ENCODE data around the gene VNN1. TPM values are rescaled to one million over a fixed set of nuclear protein-coding genes. Genes with fewer than 3 reads are reported as not detected.

VNN1 gene
- polyA plus RNA-seq, 1 donor from 2014 or later, result not detected

GRCh38 chr6:132760256-132760655 lies 46.4 kb upstream of the VNN1 start:
- no peaks in the 10 kb centered on the region for H4K20me1 ChIP-seq (ENCODE audit: insufficient read depth)
- H3K27me3 ChIP-seq (ENCODE audit: insufficient read depth, low read depth, low read length), result no peaks in the 10 kb centered on the region
- H3K4me3 ChIP-seq (ENCODE audit: low read length), result no peak overlapping the region
- no peaks in the 10 kb centered on the region for H3K9me2 ChIP-seq (ENCODE audit: insufficient read depth, low read length)
- no peaks in the 10 kb centered on the region for H3K9me3 ChIP-seq (ENCODE audit: low read length)
- H2AFZ ChIP-seq (ENCODE audit: low read depth, low read length), result no peak overlapping the region
- no peak overlapping the region for H3K4me2 ChIP-seq (ENCODE audit: low read length)
- no peaks in the 10 kb centered on the region for H3K79me2 ChIP-seq (replicated peaks; ENCODE audit: insufficient read depth, low read length)
- no peaks in the 10 kb centered on the region for H3F3A ChIP-seq (ENCODE audit: insufficient read depth, low read length, poor library complexity, severe bottlenecking)
- TF ChIP-seq TAF1 (IDR thresholded peaks at IDR 0.05; ENCODE audit: low read depth) (no peak), RAD21 (conservative IDR thresholded peaks at IDR 0.05) (no peak), POLR2AphosphoS5 (IDR thresholded peaks at IDR 0.05) (no peak), EP300 (conservative IDR thresholded peaks at IDR 0.05; ENCODE audit: poor library complexity, severe bottlenecking) (no peak), REST (IDR thresholded peaks at IDR 0.05; ENCODE audit: borderline replicate concordance) (no peak), SMC3 (conservative IDR thresholded peaks at IDR 0.05; ENCODE audit: poor library complexity) (no peak)
- TF ChIP-seq, protein P1, sequence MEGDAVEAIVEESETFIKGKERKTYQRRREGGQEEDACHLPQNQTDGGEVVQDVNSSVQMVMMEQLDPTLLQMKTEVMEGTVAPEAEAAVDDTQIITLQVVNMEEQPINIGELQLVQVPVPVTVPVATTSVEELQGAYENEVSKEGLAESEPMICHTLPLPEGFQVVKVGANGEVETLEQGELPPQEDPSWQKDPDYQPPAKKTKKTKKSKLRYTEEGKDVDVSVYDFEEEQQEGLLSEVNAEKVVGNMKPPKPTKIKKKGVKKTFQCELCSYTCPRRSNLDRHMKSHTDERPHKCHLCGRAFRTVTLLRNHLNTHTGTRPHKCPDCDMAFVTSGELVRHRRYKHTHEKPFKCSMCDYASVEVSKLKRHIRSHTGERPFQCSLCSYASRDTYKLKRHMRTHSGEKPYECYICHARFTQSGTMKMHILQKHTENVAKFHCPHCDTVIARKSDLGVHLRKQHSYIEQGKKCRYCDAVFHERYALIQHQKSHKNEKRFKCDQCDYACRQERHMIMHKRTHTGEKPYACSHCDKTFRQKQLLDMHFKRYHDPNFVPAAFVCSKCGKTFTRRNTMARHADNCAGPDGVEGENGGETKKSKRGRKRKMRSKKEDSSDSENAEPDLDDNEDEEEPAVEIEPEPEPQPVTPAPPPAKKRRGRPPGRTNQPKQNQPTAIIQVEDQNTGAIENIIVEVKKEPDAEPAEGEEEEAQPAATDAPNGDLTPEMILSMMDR (IDR thresholded peaks at IDR 0.05; ENCODE audit: poor library complexity, severe bottlenecking), result no peak
- no peaks in the 10 kb centered on the region for H3K36me3 ChIP-seq (ENCODE audit: insufficient read depth, low read length)
- no peak overlapping the region for H3K9ac ChIP-seq (ENCODE audit: low read length)
- H3K27ac ChIP-seq (ENCODE audit: low read length), result no peak overlapping the region

DNA sequence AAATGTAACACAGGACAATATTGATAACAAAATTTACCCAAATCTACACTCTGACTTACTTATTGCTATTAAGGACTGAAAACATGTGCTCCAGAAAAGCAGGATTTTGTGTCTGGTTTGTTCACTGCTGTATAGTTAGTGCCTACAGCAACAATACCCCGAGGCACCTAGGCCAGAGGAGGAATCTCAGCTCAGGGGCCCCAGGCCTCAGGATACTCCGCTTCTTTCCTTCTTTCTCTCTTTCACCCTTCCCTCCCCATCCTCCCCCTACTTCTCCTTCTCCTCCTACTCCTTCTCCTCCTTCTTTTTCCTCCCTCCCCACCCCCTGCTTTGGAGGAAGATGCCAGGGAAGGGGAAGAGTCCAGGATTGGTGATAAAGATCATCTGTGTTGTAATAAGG lies 44.8 kb upstream of the VNN1 start:
- no peaks in the 10 kb centered on the region for H3K79me2 ChIP-seq (replicated peaks; ENCODE audit: insufficient read depth, low read length)
- TF ChIP-seq REST (IDR thresholded peaks at IDR 0.05; ENCODE audit: borderline replicate concordance) (no peak), POLR2AphosphoS5 (IDR thresholded peaks at IDR 0.05) (no peak), TAF1 (IDR thresholded peaks at IDR 0.05; ENCODE audit: low read depth) (no peak)
- no peak overlapping the region for H2AFZ ChIP-seq (ENCODE audit: low read depth, low read length)

More for the DNA sequence above, 44.8 kb upstream of the VNN1 start:
- Histone ChIP-seq H3K9ac (ENCODE audit: low read length) (no peak overlapping the region), H3K27me3 (ENCODE audit: insufficient read depth, low read depth, low read length) (no peaks in the 10 kb centered on the region), H4K20me1 (ENCODE audit: insufficient read depth) (no peaks in the 10 kb centered on the region), H3K27ac (ENCODE audit: low read length) (no peak overlapping the region), H3K9me2 (ENCODE audit: insufficient read depth, low read length) (no peaks in the 10 kb centered on the region), H3K9me3 (ENCODE audit: low read length) (no peaks in the 10 kb centered on the region), H3F3A (ENCODE audit: insufficient read depth, low read length, poor library complexity, severe bottlenecking) (no peaks in the 10 kb centered on the region), H3K4me2 (ENCODE audit: low read length) (no peak overlapping the region), H3K36me3 (ENCODE audit: insufficient read depth, low read length) (no peaks in the 10 kb centered on the region), H3K4me3 (ENCODE audit: low read length) (no peak overlapping the region)
